CD14-positive monocyte (primary cell): Measurements from ENCODE around the gene AOX1. TPM values are rescaled to one million over a fixed set of nuclear protein-coding genes. Genes with fewer than 3 reads are reported as not detected.

Experiments
- DNase-seq, 3 donors: peaks; one replicate each; pipeline ENCODE4 v3.0.0-alpha.2; 2011 to 2022
- H2AFZ ChIP-seq: 2 replicates; pipeline ENCODE4 v1.6.0; 2012; ENCODE audit warnings: mild to moderate bottlenecking, low read depth, low read length, inconsistent platforms; ENCODE audit not compliant: insufficient read depth, poor library complexity, severe bottlenecking
- H3K27ac ChIP-seq, 2 donors: 1 replicate in 1 of 2; 2 replicates in 1 of 2; pipeline ENCODE4 v1.5.1; 2012 to 2013; ENCODE audit warnings: low read length in 2 of 2, control low read depth in 1 of 2, inconsistent platforms in 1 of 2, low read depth in 1 of 2, mild to moderate bottlenecking in 1 of 2
- H3K27me3 ChIP-seq, 2 donors: one replicate each; pipeline versions ENCODE4 v1.6.0 to v1.6.1; 2011 to 2013; ENCODE audit warnings: low read length in 2 of 2; ENCODE audit not compliant: control insufficient read depth in 2 of 2, insufficient read depth in 2 of 2
- H3K36me3 ChIP-seq, 2 donors: replicated peaks in 1 of 2; 1 replicate in 1 of 2; 2 replicates in 1 of 2; pipeline versions ENCODE4 v1.5.1 to v1.6.1; 2012 to 2013; ENCODE audit warnings: low read length in 2 of 2, control low read depth in 1 of 2, inconsistent platforms in 1 of 2, mild to moderate bottlenecking in 1 of 2; ENCODE audit not compliant: insufficient read depth in 2 of 2, control insufficient read depth in 1 of 2
- H3K4me1 ChIP-seq, 2 donors: 1 replicate in 1 of 2; 2 replicates in 1 of 2; pipeline versions ENCODE4 v1.5.1 to v1.6.1; 2012 to 2013; ENCODE audit warnings: low read length in 2 of 2, control low read depth in 1 of 2, inconsistent platforms in 1 of 2, mild to moderate bottlenecking in 1 of 2, moderate library complexity in 1 of 2; ENCODE audit not compliant: insufficient read depth in 2 of 2, control insufficient read depth in 1 of 2
- H3K4me2 ChIP-seq: replicated peaks from 2 replicates; pipeline ENCODE3; 2012; ENCODE audit warnings: low read length, moderate library complexity, mild to moderate bottlenecking; ENCODE audit not compliant: poor library complexity, severe bottlenecking; ENCODE audit errors: extremely low read depth
- H3K4me3 ChIP-seq, 3 experiments: fragments of 200-600 bp in 1 of 3; sonication (generic) in 1 of 3; replicated peaks in 1 of 3; 1 replicate in 2 of 3; 2 replicates in 1 of 3; pipeline ENCODE4 v1.5.1; 2011 to 2013; ENCODE audit warnings: low read length in 3 of 3, mild to moderate bottlenecking in 3 of 3, control low read depth in 2 of 3, low read depth in 2 of 3, inconsistent platforms in 1 of 3, moderate library complexity in 1 of 3
- H3K79me2 ChIP-seq: 2 replicates; pipeline ENCODE4 v1.6.0; 2012; ENCODE audit warnings: mild to moderate bottlenecking, control low read depth, inconsistent platforms, low read length, moderate library complexity; ENCODE audit not compliant: insufficient read depth
- H3K9ac ChIP-seq: 2 replicates; pipeline ENCODE4 v1.6.0; 2017; ENCODE audit warnings: low read length, mild to moderate bottlenecking; ENCODE audit not compliant: insufficient read depth, poor library complexity, severe bottlenecking
- H3K9me3 ChIP-seq, 2 donors: replicated peaks in 1 of 2; 1 replicate in 1 of 2; 2 replicates in 1 of 2; pipeline versions ENCODE4 v1.5.1 to v1.6.1; 2012 to 2013; ENCODE audit warnings: low read length in 2 of 2, control low read depth in 1 of 2; ENCODE audit not compliant: control insufficient read depth in 1 of 2, insufficient read depth in 1 of 2
- H4K20me1 ChIP-seq: 2 replicates; pipeline ENCODE4 v1.6.0; 2012; ENCODE audit warnings: mild to moderate bottlenecking, low read length, control low read depth, moderate library complexity; ENCODE audit not compliant: insufficient read depth
- H3K27ac Mint-ChIP-seq, 7 donors: one replicate each; pipeline ENCODE4 v1.8.0; 2020; ENCODE audit warnings: mild to moderate bottlenecking in 7 of 7, mixed read lengths in 7 of 7, moderate library complexity in 6 of 7, inconsistent platforms in 2 of 7
- H3K27me3 Mint-ChIP-seq, 3 donors: one replicate each; pipeline ENCODE4 v1.8.0; 2021 to 2022; ENCODE audit warnings: low read depth in 3 of 3, mild to moderate bottlenecking in 3 of 3, mixed read lengths in 3 of 3, moderate library complexity in 3 of 3, inconsistent platforms in 1 of 3
- H3K36me3 Mint-ChIP-seq, 2 donors: one replicate each; pipeline ENCODE4 v1.8.0; 2020; ENCODE audit warnings: mixed read lengths in 2 of 2, inconsistent platforms in 1 of 2, mild to moderate bottlenecking in 1 of 2
- H3K4me1 Mint-ChIP-seq: one replicate; pipeline ENCODE4 v1.8.0; 2020; ENCODE audit warnings: mild to moderate bottlenecking, mixed read lengths
- H3K4me3 Mint-ChIP-seq, 2 donors: one replicate each; pipeline ENCODE4 v1.8.0; 2020; ENCODE audit warnings: mild to moderate bottlenecking in 2 of 2, mixed read lengths in 2 of 2, moderate library complexity in 1 of 2
- H3K9me3 Mint-ChIP-seq, 7 donors: one replicate each; pipeline ENCODE4 v1.8.0; 2020 to 2022; ENCODE audit warnings: mixed read lengths in 7 of 7, mild to moderate bottlenecking in 6 of 7, moderate library complexity in 6 of 7, inconsistent platforms in 2 of 7
- whole genome bisulfite sequencing: methylation state at CpG from one replicate; pipeline ENCODE4 v1.1.5; 2013; ENCODE audit warnings: missing lambda C conversion rate; ENCODE audit not compliant: insufficient coverage; 5-methylcytosine and 5-hydroxymethylcytosine counted together
- intact Hi-C, 2 donors: fragments of 100-400 bp; cut with micrococcal nuclease; formaldehyde crosslinking; loops; one replicate each; pipeline versions ENCODE4 v1.15.0 to v1.15.1; 2023
- polyA plus RNA-seq, 3 donors: library from polyadenylated mRNA; depleted of rRNA in 1 of 3; unstranded in 2 of 3; stranded (reverse) in 1 of 3; fragments of 300-500 nt in 2 of 3; fragments of >200 nt in 1 of 3; fragmentation: Illumina TruSeq in 2 of 3; gene quantifications; 1 replicate in 2 of 3; 2 replicates in 1 of 3; pipeline ENCODE4 v1.2.3, GENCODE V29; 2012 to 2021
- TF ChIP-seq, protein P1 (sequence below): fragments of 200-600 bp; IDR thresholded peaks from one replicate; pipeline ENCODE4 v1.8.0; 2022; ENCODE audit warnings: antibody characterized with exemption, mild to moderate bottlenecking

The AOX1 gene
- polyA plus RNA-seq, 3 donors: 0.16 TPM; not detected in 2

DNA sequence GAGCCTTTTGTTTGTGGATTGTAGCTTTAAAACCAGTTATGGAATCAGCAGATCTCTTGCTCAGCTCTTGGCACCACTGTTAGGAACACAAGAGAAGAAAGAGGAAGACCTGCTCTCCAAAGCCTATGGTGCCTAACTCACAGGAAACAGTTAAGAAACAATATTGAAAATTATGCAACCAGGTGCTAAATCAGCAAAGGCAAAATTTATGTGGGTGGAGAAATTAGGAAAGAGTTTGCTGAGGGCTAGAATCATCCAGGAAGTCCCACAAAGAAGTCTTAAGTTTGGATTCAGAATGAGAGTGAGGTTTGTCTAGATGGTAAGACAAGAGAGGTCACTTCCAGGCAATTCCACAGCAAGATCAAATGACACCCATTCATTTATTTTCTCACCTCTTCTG is 49.4 kb downstream of the AOX1 start:
- peaks cover 21 to 32% of the 10 kb centered on the region in 2 donors for H3K4me1 ChIP-seq
- H4K20me1 ChIP-seq: no peaks in the 10 kb centered on the region
- peaks cover 0 to 13% (median 8%) of the 10 kb centered on the region in 7 donors for H3K9me3 Mint-ChIP-seq
- no peaks in the 10 kb centered on the region for H3K27me3 ChIP-seq
- peak overlapping the region; percentile 44 to 75 for H3K27ac ChIP-seq
- H3K27ac Mint-ChIP-seq: peak overlapping the region; percentile 60 to 91 (median 87)
- no peaks in the 10 kb centered on the region for H3K79me2 ChIP-seq
- intact Hi-C loops: loop anchor here in 1 of 2 donors (10.0 kb wide), 1 partner anchor 230 kb away; the partner anchor contains the start of gene CLK1
- peak overlapping the region; percentile 6 to 68 for H3K4me3 Mint-ChIP-seq
- H2AFZ ChIP-seq: peak overlapping the region; percentile 19
- no peak overlapping the region for H3K9ac ChIP-seq
- H3K36me3 Mint-ChIP-seq: peaks cover 0 to 4% of the 10 kb centered on the region in 2 donors
- peaks cover 29% of the 10 kb centered on the region for H3K4me1 Mint-ChIP-seq
- H3K4me2 ChIP-seq: peak overlapping the region; percentile 51
- H3K27me3 Mint-ChIP-seq: no peaks in the 10 kb centered on the region
- H3K36me3 ChIP-seq: no peaks in the 10 kb centered on the region
- DNase-seq: peak; percentile 67 to 82 (median 77)
- peak overlapping the region in 1 of 3 experiments; percentile 49 for H3K4me3 ChIP-seq
- TF ChIP-seq, protein P1, sequence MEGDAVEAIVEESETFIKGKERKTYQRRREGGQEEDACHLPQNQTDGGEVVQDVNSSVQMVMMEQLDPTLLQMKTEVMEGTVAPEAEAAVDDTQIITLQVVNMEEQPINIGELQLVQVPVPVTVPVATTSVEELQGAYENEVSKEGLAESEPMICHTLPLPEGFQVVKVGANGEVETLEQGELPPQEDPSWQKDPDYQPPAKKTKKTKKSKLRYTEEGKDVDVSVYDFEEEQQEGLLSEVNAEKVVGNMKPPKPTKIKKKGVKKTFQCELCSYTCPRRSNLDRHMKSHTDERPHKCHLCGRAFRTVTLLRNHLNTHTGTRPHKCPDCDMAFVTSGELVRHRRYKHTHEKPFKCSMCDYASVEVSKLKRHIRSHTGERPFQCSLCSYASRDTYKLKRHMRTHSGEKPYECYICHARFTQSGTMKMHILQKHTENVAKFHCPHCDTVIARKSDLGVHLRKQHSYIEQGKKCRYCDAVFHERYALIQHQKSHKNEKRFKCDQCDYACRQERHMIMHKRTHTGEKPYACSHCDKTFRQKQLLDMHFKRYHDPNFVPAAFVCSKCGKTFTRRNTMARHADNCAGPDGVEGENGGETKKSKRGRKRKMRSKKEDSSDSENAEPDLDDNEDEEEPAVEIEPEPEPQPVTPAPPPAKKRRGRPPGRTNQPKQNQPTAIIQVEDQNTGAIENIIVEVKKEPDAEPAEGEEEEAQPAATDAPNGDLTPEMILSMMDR: no peak
- peaks cover 0 to 3% of the 10 kb centered on the region in 2 donors for H3K9me3 ChIP-seq

DNA sequence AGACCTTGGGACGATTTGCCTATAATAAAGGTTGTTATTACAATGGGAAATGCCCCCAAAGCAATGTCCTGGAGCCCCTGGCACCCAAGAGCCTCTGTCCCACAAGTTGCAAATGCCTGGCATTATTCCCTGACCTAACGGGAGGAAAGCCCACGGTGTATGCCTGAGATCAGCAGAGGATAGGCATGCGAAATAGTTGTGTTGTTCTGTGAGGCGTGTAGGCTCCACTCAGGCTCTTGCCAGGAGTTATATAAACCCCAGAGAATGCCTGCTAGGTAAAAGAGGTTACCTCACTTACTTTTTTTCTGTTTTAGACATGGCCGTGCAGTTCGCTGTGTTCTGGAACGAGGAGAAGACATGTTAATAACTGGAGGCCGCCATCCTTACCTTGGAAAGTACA is 52.1 kb downstream of the AOX1 start:
- Histone ChIP-seq H3K9ac (no peak overlapping the region), H3K36me3 (no peaks in the 10 kb centered on the region), H3K27ac (no peak overlapping the region), H3K4me1 (peaks cover 21 to 31% of the 10 kb centered on the region in 2 donors), H3K4me3 (no peak overlapping the region), H3K9me3 (peaks cover 0 to under 1% of the 10 kb centered on the region in 2 donors), H3K4me2 (no peak overlapping the region), H2AFZ (no peak overlapping the region), H3K79me2 (no peaks in the 10 kb centered on the region), H3K27me3 (no peaks in the 10 kb centered on the region), H4K20me1 (no peaks in the 10 kb centered on the region)
- DNase-seq: no peak
- peaks cover 0 to 9% (median 5%) of the 10 kb centered on the region in 7 donors for H3K9me3 Mint-ChIP-seq
- intact Hi-C loops: loop anchor here in 1 of 2 donors (10.0 kb wide), 1 partner anchor 227 kb away; the partner anchor contains the start of gene CLK1
- peaks cover 29% of the 10 kb centered on the region for H3K4me1 Mint-ChIP-seq
- no peaks in the 10 kb centered on the region for H3K27me3 Mint-ChIP-seq
- peaks cover 0 to 4% of the 10 kb centered on the region in 2 donors for H3K36me3 Mint-ChIP-seq
- H3K4me3 Mint-ChIP-seq: no peak overlapping the region
- TF ChIP-seq, protein P1: no peak
- H3K27ac Mint-ChIP-seq: no peak overlapping the region
- 97% methylated on average over 5 of the region's 9 CpGs for WGBS
